Measurements from ENCODE around the gene CNIH3. TPM values are rescaled to one million over a fixed set of nuclear protein-coding genes. Genes with fewer than 3 reads are reported as not detected.
"Not testable (repeated sequence)": the region's sequence is repeated elsewhere in the genome, so short reads cannot be mapped to it uniquely, and the experiment has no call there.

Gene CNIH3
- total RNA-seq, 4 donors from 2014 or later, result 6.2 to 6.3 TPM; not detected in 2

DNA sequence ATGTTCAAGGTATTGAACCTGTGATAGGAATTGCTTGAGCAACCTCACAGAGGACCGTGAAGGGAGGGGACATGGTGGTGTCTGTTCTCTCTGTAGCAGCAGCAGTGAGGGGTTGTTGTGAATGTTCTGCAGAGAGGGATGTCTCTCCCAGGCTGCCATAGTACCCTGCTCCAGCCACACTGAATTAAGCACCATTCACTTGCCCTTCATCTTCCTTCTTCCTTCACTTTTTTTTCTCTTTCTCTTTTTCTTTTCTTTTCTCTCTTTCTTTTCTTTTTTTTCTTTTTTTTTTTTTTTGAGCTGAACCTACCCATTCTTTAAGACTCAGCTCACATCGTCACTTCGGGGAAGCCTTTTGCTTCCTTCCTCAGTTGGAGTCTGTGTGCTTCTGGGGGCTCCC is 89.5 kb downstream of the CNIH3 start:
- Histone ChIP-seq H3K27me3 (no peaks in the 10 kb centered on the region), H3K4me1 (no peaks in the 10 kb centered on the region), H3K9me3 (no peaks in the 10 kb centered on the region), H3K36me3 (no peaks in the 10 kb centered on the region), H3K4me3 (no peak overlapping the region), H3K27ac (no peak overlapping the region)
- intact Hi-C loops (cut with DNase I; ENCODE audit: low total_unique reads), result no loop called here
- TF ChIP-seq, protein P1, sequence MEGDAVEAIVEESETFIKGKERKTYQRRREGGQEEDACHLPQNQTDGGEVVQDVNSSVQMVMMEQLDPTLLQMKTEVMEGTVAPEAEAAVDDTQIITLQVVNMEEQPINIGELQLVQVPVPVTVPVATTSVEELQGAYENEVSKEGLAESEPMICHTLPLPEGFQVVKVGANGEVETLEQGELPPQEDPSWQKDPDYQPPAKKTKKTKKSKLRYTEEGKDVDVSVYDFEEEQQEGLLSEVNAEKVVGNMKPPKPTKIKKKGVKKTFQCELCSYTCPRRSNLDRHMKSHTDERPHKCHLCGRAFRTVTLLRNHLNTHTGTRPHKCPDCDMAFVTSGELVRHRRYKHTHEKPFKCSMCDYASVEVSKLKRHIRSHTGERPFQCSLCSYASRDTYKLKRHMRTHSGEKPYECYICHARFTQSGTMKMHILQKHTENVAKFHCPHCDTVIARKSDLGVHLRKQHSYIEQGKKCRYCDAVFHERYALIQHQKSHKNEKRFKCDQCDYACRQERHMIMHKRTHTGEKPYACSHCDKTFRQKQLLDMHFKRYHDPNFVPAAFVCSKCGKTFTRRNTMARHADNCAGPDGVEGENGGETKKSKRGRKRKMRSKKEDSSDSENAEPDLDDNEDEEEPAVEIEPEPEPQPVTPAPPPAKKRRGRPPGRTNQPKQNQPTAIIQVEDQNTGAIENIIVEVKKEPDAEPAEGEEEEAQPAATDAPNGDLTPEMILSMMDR (IDR thresholded peaks at IDR 0.05), result no peak
- TF ChIP-seq POLR2A (IDR thresholded peaks at IDR 0.05), result no peak
- DNase-seq, result no peak

DNA sequence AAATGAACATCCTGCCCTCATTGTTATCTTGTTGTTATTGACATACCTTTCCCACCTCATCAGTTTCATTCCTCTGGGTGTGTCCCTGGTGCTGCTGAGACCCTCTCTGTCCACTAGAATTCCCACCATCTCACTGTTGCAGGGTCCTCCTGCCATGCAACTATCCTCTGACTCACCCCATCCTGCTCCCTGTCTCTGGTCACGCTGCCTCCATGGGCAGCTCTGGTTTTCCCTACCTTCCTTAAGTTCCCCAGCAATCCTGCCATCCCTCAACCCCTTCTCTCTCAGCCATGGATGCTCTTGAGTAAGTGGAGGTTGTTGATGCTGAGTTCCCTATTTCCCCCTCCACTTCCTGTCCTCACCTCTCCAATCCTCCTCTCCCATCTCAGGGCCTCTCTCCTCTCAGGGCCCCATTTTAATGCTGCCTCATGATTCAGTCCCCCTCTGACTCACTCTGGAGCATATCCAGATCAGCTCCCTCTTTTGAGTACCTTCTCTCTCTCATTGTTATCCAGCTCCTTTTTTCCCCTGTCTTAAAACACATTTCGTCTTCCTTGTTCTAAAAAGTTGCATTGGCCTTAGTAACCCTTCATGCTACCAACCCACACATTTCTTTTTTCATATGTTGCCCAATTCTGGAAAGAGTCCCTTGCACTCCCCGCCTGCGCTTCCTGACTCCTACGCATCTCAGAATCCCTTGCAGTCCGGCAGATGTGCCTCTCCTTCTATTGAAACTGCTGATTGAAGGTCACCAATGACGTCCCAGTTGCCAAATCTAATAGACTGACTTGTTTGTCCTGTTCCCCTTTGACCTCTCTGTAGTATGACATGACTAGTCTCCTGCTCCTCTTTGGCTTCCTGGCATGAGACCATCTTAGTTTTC is 92.0 kb downstream of the CNIH3 start:
- Histone ChIP-seq H3K4me1 (no peaks in the 10 kb centered on the region), H3K9me3 (no peaks in the 10 kb centered on the region), H3K4me3 (no peak overlapping the region), H3K27ac (peak overlapping the region; percentile 15 to 27), H3K36me3 (no peaks in the 10 kb centered on the region), H3K27me3 (no peaks in the 10 kb centered on the region)
- TF ChIP-seq, protein P1 (IDR thresholded peaks at IDR 0.05), result no peak
- no peak for TF ChIP-seq POLR2A (IDR thresholded peaks at IDR 0.05)
- intact Hi-C loops (cut with DNase I; ENCODE audit: low total_unique reads), result no loop called here
- DNase-seq, result peak; percentile 40 to 45

DNA sequence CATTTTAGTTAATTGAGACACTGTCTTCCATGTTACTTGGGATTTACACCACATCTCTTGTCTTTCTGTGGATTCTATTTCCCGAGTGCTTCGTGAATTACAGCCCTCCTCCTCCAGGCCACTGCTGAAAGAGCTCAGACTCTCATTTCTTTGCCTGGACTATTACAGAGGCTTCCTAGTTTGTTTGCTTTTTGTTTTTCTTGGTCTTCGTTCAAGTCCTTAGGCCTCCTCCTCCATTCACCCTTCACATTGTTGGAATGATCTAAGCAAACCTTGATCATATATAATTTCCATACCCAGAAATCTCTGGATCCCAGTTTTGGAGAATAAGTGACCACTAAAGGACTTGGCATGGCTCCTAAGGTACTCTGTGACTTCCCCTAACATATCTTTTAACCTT is 94.1 kb downstream of the CNIH3 start:
- Histone ChIP-seq H3K27ac (no peak overlapping the region), H3K27me3 (no peaks in the 10 kb centered on the region), H3K4me1 (no peaks in the 10 kb centered on the region), H3K36me3 (no peaks in the 10 kb centered on the region), H3K4me3 (no peak overlapping the region), H3K9me3 (no peaks in the 10 kb centered on the region)
- DNase-seq, result no peak
- intact Hi-C loops (cut with DNase I; ENCODE audit: low total_unique reads), result no loop called here
- TF ChIP-seq, protein P1 (IDR thresholded peaks at IDR 0.05), result no peak
- TF ChIP-seq POLR2A (IDR thresholded peaks at IDR 0.05), result no peak

DNA sequence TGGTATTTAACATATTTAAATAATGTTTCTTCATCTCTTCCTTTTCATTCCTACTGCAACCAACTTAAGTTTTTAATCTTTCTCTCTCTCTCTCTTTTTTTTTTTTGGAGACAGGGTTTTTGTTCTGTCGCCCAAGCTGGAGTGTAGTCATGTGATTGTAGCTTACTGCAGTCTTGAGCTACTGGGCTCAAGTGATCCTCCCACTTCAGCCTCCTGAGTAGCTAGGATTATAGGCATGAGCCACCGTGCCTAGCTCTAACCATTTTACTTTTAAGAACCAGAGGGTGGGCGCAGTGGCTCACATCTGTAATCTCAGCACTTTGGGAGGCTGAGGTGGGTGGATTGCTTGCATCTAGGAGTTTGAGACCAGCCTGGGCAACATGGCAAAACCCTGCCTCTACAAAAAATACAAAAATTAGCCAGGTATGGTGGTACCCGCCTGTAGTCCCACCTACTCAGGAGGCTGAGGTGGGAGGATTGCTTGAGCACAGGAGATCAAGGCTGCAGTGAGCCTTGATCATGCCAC is 95.2 kb downstream of the CNIH3 start:
- H3K4me1 ChIP-seq; H3K36me3 ChIP-seq; H3K27me3 ChIP-seq; H3K27ac ChIP-seq; H3K9me3 ChIP-seq; H3K4me3 ChIP-seq; intact Hi-C loops (cut with DNase I; ENCODE audit: low total_unique reads); DNase-seq: not testable (repeated sequence)

DNA sequence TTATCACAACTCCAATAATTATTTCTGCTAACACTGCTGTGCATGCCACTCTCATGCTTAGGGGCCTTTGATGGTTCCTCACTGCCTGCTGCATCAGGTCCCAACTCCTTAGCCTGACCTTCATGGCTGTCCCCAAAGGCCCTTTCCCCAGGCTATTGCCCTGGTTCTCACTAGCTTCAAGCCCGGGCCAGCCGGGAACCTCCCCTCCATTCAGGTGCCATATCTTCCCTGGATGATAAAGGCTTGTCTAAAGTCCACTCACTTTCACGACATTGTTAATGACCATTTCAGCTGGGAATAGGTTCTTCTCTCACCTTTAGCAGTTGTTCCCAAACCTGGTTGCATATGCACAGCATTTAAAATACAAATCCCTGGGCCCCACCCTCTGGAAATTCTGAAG is 95.8 kb downstream of the CNIH3 start:
- Histone ChIP-seq H3K27ac (no peak overlapping the region), H3K9me3 (no peaks in the 10 kb centered on the region), H3K4me3 (no peak overlapping the region), H3K27me3 (no peaks in the 10 kb centered on the region), H3K36me3 (no peaks in the 10 kb centered on the region), H3K4me1 (no peaks in the 10 kb centered on the region)
- TF ChIP-seq, protein P1 (IDR thresholded peaks at IDR 0.05), result no peak
- no peak for TF ChIP-seq POLR2A (IDR thresholded peaks at IDR 0.05)
- intact Hi-C loops (cut with DNase I; ENCODE audit: low total_unique reads), result no loop called here
- DNase-seq, result no peak

Data from uterus (tissue), 4 donors.